ENCODE data around the gene HNRNPA2B1.

HNRNPA2B1 gene

GRCh38 chr7:26227987-26228386, 27.4 kb upstream of the HNRNPA2B1 start:
- H2AFZ ChIP-seq (ENCODE audit: low read depth, low read length, severe bottlenecking): no peak overlapping the region
- no peaks in the 10 kb centered on the region for H3K9me3 ChIP-seq (ENCODE audit: insufficient read depth, low read length)
- no peak overlapping the region for H3K4me2 ChIP-seq (ENCODE audit: low read depth, low read length, poor library complexity, severe bottlenecking)
- no peaks in the 10 kb centered on the region for H4K20me1 ChIP-seq (ENCODE audit: low read depth, low read length)
- H3K9me2 ChIP-seq (replicated peaks; ENCODE audit: insufficient read depth, low read length): no peaks in the 10 kb centered on the region
- no peaks in the 10 kb centered on the region for H3K27me3 ChIP-seq (ENCODE audit: low read length)
- no peak overlapping the region for H3K4me3 ChIP-seq (ENCODE audit: insufficient read depth, low read length, poor library complexity, severe bottlenecking)
- H3F3A ChIP-seq (ENCODE audit: insufficient read depth): no peaks in the 10 kb centered on the region
- TF ChIP-seq CTCF (IDR thresholded peaks at IDR 0.05; ENCODE audit: insufficient read depth, low read length, poor library complexity, severe bottlenecking): no peak
- no peak overlapping the region for H3K9ac ChIP-seq (ENCODE audit: low read length)
- H3K27ac ChIP-seq (ENCODE audit: low read depth, low read length): no peak overlapping the region
- no peaks in the 10 kb centered on the region for H3K36me3 ChIP-seq (ENCODE audit: low read length)
- H3K79me2 ChIP-seq (ENCODE audit: insufficient read depth, low read length): no peaks in the 10 kb centered on the region

GRCh38 chr7:26224359-26224758, 23.8 kb upstream of the HNRNPA2B1 start:
- Histone ChIP-seq H3K9me2 (replicated peaks; ENCODE audit: insufficient read depth, low read length) (no peaks in the 10 kb centered on the region), H3K9ac (ENCODE audit: low read length) (no peak overlapping the region), H3K4me3 (ENCODE audit: insufficient read depth, low read length, poor library complexity, severe bottlenecking) (no peak overlapping the region), H3K27ac (ENCODE audit: low read depth, low read length) (no peak overlapping the region), H3K27me3 (ENCODE audit: low read length) (no peaks in the 10 kb centered on the region), H3K9me3 (ENCODE audit: insufficient read depth, low read length) (no peaks in the 10 kb centered on the region), H3K4me2 (ENCODE audit: low read depth, low read length, poor library complexity, severe bottlenecking) (no peak overlapping the region), H3K36me3 (ENCODE audit: low read length) (no peaks in the 10 kb centered on the region), H4K20me1 (ENCODE audit: low read depth, low read length) (no peaks in the 10 kb centered on the region), H3F3A (ENCODE audit: insufficient read depth) (no peaks in the 10 kb centered on the region), H3K79me2 (ENCODE audit: insufficient read depth, low read length) (no peaks in the 10 kb centered on the region), H2AFZ (ENCODE audit: low read depth, low read length, severe bottlenecking) (no peak overlapping the region)
- no peak for TF ChIP-seq EZH2phosphoT487 (conservative IDR thresholded peaks at IDR 0.05; ENCODE audit: low read length)

- no peak overlapping the region for H3K4me3 ChIP-seq (ENCODE audit: insufficient read depth, low read length, poor library complexity, severe bottlenecking)
- no peaks in the 10 kb centered on the region for H3K79me2 ChIP-seq (ENCODE audit: insufficient read depth, low read length)
- no peaks in the 10 kb centered on the region for H3K9me3 ChIP-seq (ENCODE audit: insufficient read depth, low read length)
- H4K20me1 ChIP-seq (ENCODE audit: low read depth, low read length): peaks cover 11% of the 10 kb centered on the region; the same call in 1 of the 2 replicates
- no peak overlapping the region for H2AFZ ChIP-seq (ENCODE audit: low read depth, low read length, severe bottlenecking)
- H3F3A ChIP-seq (ENCODE audit: insufficient read depth): peaks cover 52% of the 10 kb centered on the region
- no peak overlapping the region for H3K9ac ChIP-seq (ENCODE audit: low read length)
- H3K9me2 ChIP-seq (replicated peaks; ENCODE audit: insufficient read depth, low read length): no peaks in the 10 kb centered on the region
- H3K27ac ChIP-seq (ENCODE audit: low read depth, low read length): no peak overlapping the region
- no peak overlapping the region for H3K4me2 ChIP-seq (ENCODE audit: low read depth, low read length, poor library complexity, severe bottlenecking)
- peaks cover 25% of the 10 kb centered on the region for H3K36me3 ChIP-seq (ENCODE audit: low read length)
- no peak for TF ChIP-seq EZH2phosphoT487 (conservative IDR thresholded peaks at IDR 0.05; ENCODE audit: low read length)
- no peak for TF ChIP-seq CTCF (IDR thresholded peaks at IDR 0.05; ENCODE audit: insufficient read depth, low read length, poor library complexity, severe bottlenecking)
- H3K27me3 ChIP-seq (ENCODE audit: low read length): no peaks in the 10 kb centered on the region
Measured at GRCh38 chr7:26216049-26216448, 15.5 kb upstream of the HNRNPA2B1 start.

GRCh38 chr7:26213807-26214515, 13.4 kb upstream of the HNRNPA2B1 start:
- Histone ChIP-seq H3K79me2 (ENCODE audit: insufficient read depth, low read length) (peaks cover 18% of the 10 kb centered on the region; the same call in 1 of the 2 replicates), H2AFZ (ENCODE audit: low read depth, low read length, severe bottlenecking) (no peak overlapping the region), H3K27ac (ENCODE audit: low read depth, low read length) (peak overlapping the region; percentile 25; the same call in 1 of the 2 replicates), H3K9me3 (ENCODE audit: insufficient read depth, low read length) (no peaks in the 10 kb centered on the region), H3F3A (ENCODE audit: insufficient read depth) (peaks cover 72% of the 10 kb centered on the region), H3K9me2 (replicated peaks; ENCODE audit: insufficient read depth, low read length) (no peaks in the 10 kb centered on the region), H4K20me1 (ENCODE audit: low read depth, low read length) (peaks cover 32% of the 10 kb centered on the region), H3K4me2 (ENCODE audit: low read depth, low read length, poor library complexity, severe bottlenecking) (no peak overlapping the region), H3K9ac (ENCODE audit: low read length) (no peak overlapping the region), H3K27me3 (ENCODE audit: low read length) (no peaks in the 10 kb centered on the region), H3K4me3 (ENCODE audit: insufficient read depth, low read length, poor library complexity, severe bottlenecking) (no peak overlapping the region), H3K36me3 (ENCODE audit: low read length) (peaks cover 46% of the 10 kb centered on the region)
- no peak for TF ChIP-seq CTCF (IDR thresholded peaks at IDR 0.05; ENCODE audit: insufficient read depth, low read length, poor library complexity, severe bottlenecking)

Measured in SU-DHL-6 (cell line).